ENCODE measurements around the gene PDE4B.
"Not testable (repeated sequence)": the region's sequence is repeated elsewhere in the genome, so short reads cannot be mapped to it uniquely, and the experiment has no call there.

Gene PDE4B

GRCh38 chr1:66412704-66413103 is 620.0 kb downstream of the PDE4B start:
- DNase-seq = no peak

GRCh38 chr1:66413136-66413837 is 620.6 kb downstream of the PDE4B start:
- DNase-seq = no peak

GRCh38 chr1:66413838-66414175 is 621.1 kb downstream of the PDE4B start:
- no peak for DNase-seq

GRCh38 chr1:66415281-66415680 is 622.6 kb downstream of the PDE4B start:
- no peak for DNase-seq

GRCh38 chr1:66415866-66416265 is 623.2 kb downstream of the PDE4B start:
- no peak for DNase-seq

GRCh38 chr1:66416295-66416694 is 623.6 kb downstream of the PDE4B start:
- DNase-seq = no peak

- no peak for DNase-seq
Observed at GRCh38 chr1:66418021-66418420, 625.3 kb downstream of the PDE4B start.

GRCh38 chr1:66420171-66420570 is 627.5 kb downstream of the PDE4B start:
- DNase-seq = not testable (repeated sequence)

GRCh38 chr1:66420906-66421305 is 628.2 kb downstream of the PDE4B start:
- DNase-seq = not testable (repeated sequence)

GRCh38 chr1:66422804-66423203 is 630.1 kb downstream of the PDE4B start:
- DNase-seq = no peak

Data from activated CD4-positive, CD25-positive, alpha-beta regulatory T cell (primary cell).